ENCODE measurements around the gene SMAD3. TPM values are rescaled to one million over a fixed set of nuclear protein-coding genes. Genes with fewer than 3 reads are reported as not detected.

SMAD3 gene
- total RNA-seq, 4 donors from 2014 or later: 41.9 to 94.9 (median 56.1) TPM

GRCh38 chr15:67050062-67050461, 15.3 kb upstream of the SMAD3 start:
- Histone ChIP-seq H3K36me3 (no peaks in the 10 kb centered on the region), H3K4me1 (peaks cover 38% of the 10 kb centered on the region), H3K27ac (peak overlapping the region; percentile 69), H3K27me3 (no peaks in the 10 kb centered on the region), H3K4me3 (no peak overlapping the region), H3K9me3 (no peaks in the 10 kb centered on the region)
- TF ChIP-seq CTCF (IDR thresholded peaks at IDR 0.05): no peak
- TF ChIP-seq EP300 (IDR thresholded peaks at IDR 0.05): no peak
- no peak for TF ChIP-seq POLR2A (IDR thresholded peaks at IDR 0.05)
- TF ChIP-seq POLR2AphosphoS5 (IDR thresholded peaks at IDR 0.05): no peak
- no peak for DNase-seq (ENCODE audit: low spot score in 2 of 2)
- 15% methylated on average over 3 of the region's 3 CpGs for WGBS

GRCh38 chr15:67050522-67051087, 14.8 kb upstream of the SMAD3 start:
- WGBS: 34% methylated on average over 4 of the region's 5 CpGs
- Histone ChIP-seq H3K4me1 (peaks cover 38% of the 10 kb centered on the region), H3K27me3 (no peaks in the 10 kb centered on the region), H3K36me3 (no peaks in the 10 kb centered on the region), H3K4me3 (no peak overlapping the region), H3K27ac (peak overlapping the region; percentile 69), H3K9me3 (no peaks in the 10 kb centered on the region)
- TF ChIP-seq POLR2A (IDR thresholded peaks at IDR 0.05) (no peak), EP300 (IDR thresholded peaks at IDR 0.05) (no peak), CTCF (IDR thresholded peaks at IDR 0.05) (no peak), POLR2AphosphoS5 (IDR thresholded peaks at IDR 0.05) (no peak)
- no peak for DNase-seq (ENCODE audit: low spot score in 2 of 2)

- no peak for DNase-seq (ENCODE audit: low spot score in 2 of 2)
Observed at GRCh38 chr15:67051088-67052045, 14.0 kb upstream of the SMAD3 start.

GRCh38 chr15:67054676-67055075, 10.7 kb upstream of the SMAD3 start:
- no peak overlapping the region for H3K27ac ChIP-seq
- no peaks in the 10 kb centered on the region for H3K27me3 ChIP-seq
- no peaks in the 10 kb centered on the region for H3K36me3 ChIP-seq
- peaks cover 22% of the 10 kb centered on the region for H3K4me1 ChIP-seq
- 92% methylated on average over 5 of the region's 5 CpGs for WGBS
- no peak for DNase-seq (ENCODE audit: low spot score in 2 of 2)
- no peak overlapping the region for H3K4me3 ChIP-seq
- H3K9me3 ChIP-seq: no peaks in the 10 kb centered on the region
- no peak for TF ChIP-seq POLR2AphosphoS5 (IDR thresholded peaks at IDR 0.05)
- no peak for TF ChIP-seq POLR2A (IDR thresholded peaks at IDR 0.05)
- TF ChIP-seq EP300 (IDR thresholded peaks at IDR 0.05): no peak
- no peak for TF ChIP-seq CTCF (IDR thresholded peaks at IDR 0.05)

More at GRCh38 chr15:67051088-67052045, 14.0 kb upstream of the SMAD3 start:
- no peak for TF ChIP-seq POLR2A (IDR thresholded peaks at IDR 0.05)
- no peak for TF ChIP-seq POLR2AphosphoS5 (IDR thresholded peaks at IDR 0.05)
- no peak for TF ChIP-seq EP300 (IDR thresholded peaks at IDR 0.05)
- no peak for TF ChIP-seq CTCF (IDR thresholded peaks at IDR 0.05)
- Histone ChIP-seq H3K9me3 (no peaks in the 10 kb centered on the region), H3K27me3 (no peaks in the 10 kb centered on the region), H3K4me3 (no peak overlapping the region), H3K36me3 (no peaks in the 10 kb centered on the region), H3K27ac (peak overlapping the region; percentile 69), H3K4me1 (peaks cover 38% of the 10 kb centered on the region)
- WGBS: 80% methylated on average over 6 of the region's 6 CpGs

- H3K4me1 ChIP-seq: peaks cover 2% of the 10 kb centered on the region
- 49% methylated on average over 6 of the region's 6 CpGs for WGBS
- no peak for TF ChIP-seq POLR2A (IDR thresholded peaks at IDR 0.05)
- TF ChIP-seq EP300 (IDR thresholded peaks at IDR 0.05): no peak
- no peak for TF ChIP-seq POLR2AphosphoS5 (IDR thresholded peaks at IDR 0.05)
- TF ChIP-seq CTCF (IDR thresholded peaks at IDR 0.05): no peak
- H3K27ac ChIP-seq: no peak overlapping the region
- no peaks in the 10 kb centered on the region for H3K27me3 ChIP-seq
- no peak overlapping the region for H3K4me3 ChIP-seq
- no peak for DNase-seq (ENCODE audit: low spot score in 2 of 2)
- H3K36me3 ChIP-seq: no peaks in the 10 kb centered on the region
- H3K9me3 ChIP-seq: no peaks in the 10 kb centered on the region
Observed at GRCh38 chr15:67059127-67059553, 6.3 kb upstream of the SMAD3 start.

Data from suprapubic skin (tissue), 4 donors.